Endothelial cell of hepatic sinusoid (primary cell): Measurements from ENCODE around the gene WNT8A.

Experiments used
- in situ Hi-C: cut with HindIII; loops from 2 replicates; pipeline ENCODE4 v1.10.0; 2017; ENCODE audit warnings: low sequenced_read_pairs

WNT8A gene

GRCh38 chr5:138138949-138139780 is 55.3 kb downstream of the WNT8A start, which contains the start of gene NME5:
TSS of gene NME5 (minus strand) at chr5:138139428. CDS start at chr5:138138780, 648 bp downstream.
- in situ Hi-C loops, result no loop called here

DNA sequence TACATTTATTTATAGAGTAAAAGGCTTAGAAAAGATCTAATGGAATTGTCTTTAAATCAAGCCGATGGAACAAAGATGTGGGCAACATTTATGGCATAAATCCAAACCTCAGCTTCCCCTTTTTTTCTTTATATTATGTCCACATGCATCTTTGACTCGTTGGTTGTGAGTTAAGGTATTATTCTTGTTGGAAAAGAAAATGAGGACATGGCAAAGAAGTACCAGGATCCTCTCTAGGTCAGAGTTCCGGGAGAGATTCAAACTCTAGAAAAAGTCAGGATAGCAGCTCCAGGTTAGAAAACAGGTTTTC is 55.9 kb downstream of the WNT8A start:
- in situ Hi-C loops, result no loop called here

DNA sequence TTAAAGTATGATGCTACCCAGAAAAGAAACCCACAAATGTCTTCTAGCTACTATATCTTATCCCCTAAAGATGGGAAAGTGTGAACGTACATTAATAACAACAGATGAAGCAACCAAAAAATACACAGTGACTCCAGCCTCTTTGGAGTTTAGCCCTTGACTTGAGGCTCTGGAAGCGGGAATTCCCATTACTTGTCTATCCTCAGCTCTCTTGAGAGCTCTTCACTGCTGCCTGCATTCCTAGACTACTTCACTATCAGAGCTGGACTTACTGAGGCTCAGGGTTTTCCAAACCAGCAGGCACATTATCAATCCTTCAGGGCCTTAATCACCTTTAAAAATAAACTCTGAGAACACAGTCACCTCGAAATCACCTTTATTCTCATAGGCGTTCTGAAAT is 56.4 kb downstream of the WNT8A start:
- in situ Hi-C loops, result no loop called here
